Measurements from ENCODE around the gene FADS1.

Gene FADS1

GRCh38 chr11:61827571-61828378, 11.0 kb upstream of the FADS1 start, which contains the start of gene FADS2:
Gene FADS2 (plus strand): TSS chr11:61828300. CDS start chr11:61828391, 91 bp downstream.
- DNase-seq (ENCODE audit: low read depth in 2 of 2): peak in 1 of 2 donors; percentile 62

DNA sequence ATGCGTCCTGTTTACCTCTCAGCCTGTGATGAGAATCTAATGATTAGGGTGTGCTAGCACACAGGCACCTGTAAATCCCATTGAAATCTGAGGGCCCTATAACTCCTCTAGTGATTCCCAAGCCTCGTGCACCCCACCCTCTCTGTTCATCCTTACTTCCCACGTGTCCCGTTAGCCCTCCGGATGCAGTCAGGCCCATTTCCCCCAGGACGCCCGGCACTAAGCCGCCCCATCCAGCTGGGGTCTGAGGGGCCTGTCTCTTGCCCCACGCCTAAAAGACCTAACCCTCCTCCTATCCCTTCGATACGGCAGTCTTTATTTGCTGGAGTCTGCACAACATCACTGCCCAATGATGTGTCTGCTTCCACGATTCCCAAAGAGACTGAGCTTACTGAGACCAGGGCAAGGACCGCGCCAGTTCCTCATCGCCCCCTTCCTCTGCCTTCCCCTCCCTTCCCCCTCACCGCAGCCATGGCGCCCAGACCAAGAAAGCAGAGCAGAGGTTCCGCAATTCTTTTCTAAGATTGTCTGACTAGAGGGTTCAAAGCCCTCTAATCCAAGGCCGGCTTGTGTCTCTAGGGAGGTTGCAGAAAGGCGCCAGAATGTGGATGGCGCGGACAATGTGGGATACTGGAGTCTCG, 10.2 kb upstream of the FADS1 start:
- DNase-seq (ENCODE audit: low read depth in 2 of 2): no peak

DNA sequence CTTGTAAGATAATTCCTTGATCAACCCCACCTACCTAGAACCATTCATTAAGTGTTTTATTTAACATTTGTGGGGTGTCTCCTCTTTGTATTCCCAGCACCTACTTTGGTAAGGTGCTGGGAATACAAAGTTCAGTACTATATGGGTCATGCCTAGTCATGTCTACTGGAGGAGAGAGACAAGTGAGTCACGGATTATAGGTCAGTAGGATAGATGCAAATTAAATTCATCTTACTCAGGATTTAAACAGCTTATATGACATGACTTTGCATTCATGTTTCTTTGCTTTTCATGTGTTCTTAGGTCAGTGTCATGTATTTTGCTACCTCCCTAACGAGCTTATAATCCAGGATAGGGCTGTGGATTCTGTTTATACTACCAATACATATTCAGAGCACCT, 3.4 kb upstream of the FADS1 start:
- DNase-seq (ENCODE audit: low read depth in 2 of 2): no peak

- DNase-seq (ENCODE audit: low read depth in 2 of 2): no peak
These were observed 834 bp upstream of the FADS1 start for GRCh38 chr11:61817471-61818202.

DNA sequence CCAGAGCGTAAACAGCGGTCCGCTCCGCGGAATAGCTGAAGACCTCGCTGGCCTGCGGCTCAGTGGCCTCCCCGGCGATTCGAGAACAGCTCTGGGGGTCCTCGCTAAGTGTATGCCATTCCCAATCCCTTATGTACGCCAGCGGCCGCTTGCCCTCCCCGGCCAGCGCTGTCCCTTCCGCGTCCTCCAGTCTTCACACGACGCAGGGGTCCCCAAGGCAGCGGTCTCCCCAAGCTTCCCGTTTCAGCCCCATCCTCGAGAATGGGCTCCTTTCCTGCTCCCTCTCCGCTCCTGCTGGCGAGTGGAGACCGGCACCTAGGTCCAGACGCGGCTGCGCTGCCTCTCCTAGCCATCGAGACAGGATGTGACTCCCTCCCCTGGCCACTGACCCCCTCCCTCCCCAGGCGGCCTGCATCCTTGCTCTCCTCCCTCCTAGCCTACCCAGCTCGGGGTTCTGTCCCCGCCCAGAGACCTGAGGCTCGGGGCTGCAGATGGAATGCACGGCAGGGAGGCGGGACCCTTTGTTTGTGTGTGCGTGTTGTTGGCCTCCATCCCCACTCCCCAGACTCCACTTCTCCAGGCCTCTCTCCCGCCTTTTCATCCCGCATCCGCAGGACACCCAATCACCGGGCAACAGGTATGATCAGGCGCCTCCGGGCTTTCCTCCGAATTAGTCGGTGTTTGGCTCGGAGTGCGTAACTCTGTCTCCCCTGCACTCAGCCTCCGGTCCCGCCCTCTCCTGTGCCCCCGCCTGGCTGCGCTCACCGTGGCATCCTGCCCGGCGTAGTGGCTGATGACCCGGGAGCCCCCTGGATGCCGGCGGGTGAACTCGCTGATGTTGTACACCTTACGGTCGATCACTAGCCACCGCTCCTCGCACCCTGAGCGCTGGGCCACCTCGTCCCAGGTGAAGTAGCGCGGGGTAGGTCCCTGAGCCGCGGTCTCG, 740 bp downstream of the FADS1 start:
- no peak for DNase-seq (ENCODE audit: low read depth in 2 of 2)

DNA sequence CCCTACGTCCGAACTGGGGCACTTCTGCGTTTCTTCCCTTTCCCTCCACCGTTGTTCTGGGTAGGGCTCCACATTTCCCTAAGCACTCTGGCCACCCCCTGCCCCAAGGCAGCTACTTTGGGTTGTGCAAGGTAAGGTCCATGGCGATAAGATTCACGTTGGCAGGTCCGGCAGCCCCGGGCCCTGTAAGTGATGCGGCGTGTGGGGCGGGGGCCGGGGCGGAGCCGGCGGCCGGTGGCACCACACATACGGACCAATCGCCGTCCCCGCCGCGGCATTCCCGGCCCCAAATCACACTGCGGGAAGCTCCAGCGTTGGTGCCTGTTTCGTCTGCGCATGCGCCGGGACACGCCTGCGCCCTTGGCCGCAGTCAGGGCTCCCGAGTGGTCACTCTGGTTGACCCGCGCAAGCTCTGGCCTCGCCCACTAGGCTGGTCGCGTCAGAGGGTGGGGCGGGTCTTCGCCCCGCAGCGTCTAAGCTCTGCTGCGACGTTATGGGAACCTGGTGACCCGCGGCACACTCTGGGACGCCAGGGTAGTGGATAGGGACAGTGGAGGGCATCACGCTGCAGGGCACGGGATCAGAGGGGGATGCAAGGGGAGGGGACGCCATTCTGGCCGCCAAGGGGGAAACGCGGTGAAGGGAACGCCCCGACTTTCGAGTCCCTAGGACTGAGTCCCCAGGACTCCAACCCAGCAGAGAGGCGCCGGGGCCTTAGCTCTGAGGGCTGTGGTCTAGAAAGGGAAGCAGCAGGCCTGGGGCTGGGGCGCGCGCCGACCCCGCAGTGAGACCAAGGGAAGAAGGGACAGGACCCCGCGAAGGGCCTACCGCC, 1.6 kb downstream of the FADS1 start:
- no peak for DNase-seq (ENCODE audit: low read depth in 2 of 2)

GRCh38 chr11:61814247-61814957, 2.4 kb downstream of the FADS1 start:
- no peak for DNase-seq (ENCODE audit: low read depth in 2 of 2)

DNA sequence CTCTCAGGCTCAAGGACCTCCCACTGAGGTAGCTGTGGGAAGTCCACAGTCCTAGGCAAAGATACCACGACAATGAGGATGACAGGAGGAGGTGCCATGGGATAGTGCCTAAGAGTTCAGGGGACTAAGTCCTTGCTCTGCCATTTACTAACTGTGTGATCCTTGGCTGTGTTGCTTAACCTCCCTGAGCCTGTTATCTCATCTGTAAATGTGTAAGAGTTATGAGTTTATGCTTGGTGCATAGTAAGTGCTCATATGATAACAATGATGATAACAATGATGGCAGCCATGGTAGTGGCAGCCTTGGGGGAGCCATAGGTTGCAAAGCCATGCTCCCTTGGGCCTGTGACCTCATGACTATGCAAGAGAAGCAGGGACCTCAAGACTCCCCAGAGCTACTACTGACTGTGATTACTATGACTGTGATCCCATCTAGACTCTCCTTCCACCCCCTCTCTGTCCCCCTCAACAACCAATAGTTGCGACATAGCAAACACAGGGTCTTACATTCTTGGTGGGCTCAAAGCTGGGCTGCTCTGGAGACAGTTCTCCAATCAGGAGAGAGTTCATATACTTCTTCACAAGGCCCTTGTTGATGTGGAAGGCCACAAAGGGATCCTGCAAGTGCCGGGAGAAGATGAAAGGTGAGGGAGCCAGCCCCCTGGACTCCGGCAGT, 3.9 kb downstream of the FADS1 start:
- no peak for DNase-seq (ENCODE audit: low read depth in 2 of 2)

GRCh38 chr11:61811831-61812230, 5.0 kb downstream of the FADS1 start:
- no peak for DNase-seq (ENCODE audit: low read depth in 2 of 2)

DNA sequence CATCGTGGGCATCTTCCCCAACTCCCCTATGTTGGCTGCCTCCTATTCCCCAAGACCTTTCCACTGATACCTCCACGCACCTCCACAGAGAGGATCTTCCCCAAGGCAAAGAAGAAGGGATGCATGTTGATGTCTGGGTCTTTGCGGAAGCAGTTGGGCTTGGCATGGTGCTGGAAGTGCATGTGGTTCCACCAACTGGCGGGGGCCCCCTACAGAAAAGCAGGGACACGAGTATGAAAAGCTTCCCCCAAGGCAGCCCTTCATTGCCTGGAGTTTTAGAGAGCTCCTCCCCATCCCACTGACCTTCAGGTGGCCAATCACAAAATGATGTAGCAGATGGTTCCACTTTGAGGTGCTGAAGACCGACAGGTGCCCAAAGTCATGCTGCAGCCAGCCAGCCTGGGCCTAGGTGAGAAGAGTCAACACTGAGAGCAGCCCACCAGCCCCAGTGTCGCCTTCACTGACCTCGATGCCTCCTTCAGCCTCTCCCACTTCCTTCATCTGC, 6.1 kb downstream of the FADS1 start:
- no peak for DNase-seq (ENCODE audit: low read depth in 2 of 2)

DNA sequence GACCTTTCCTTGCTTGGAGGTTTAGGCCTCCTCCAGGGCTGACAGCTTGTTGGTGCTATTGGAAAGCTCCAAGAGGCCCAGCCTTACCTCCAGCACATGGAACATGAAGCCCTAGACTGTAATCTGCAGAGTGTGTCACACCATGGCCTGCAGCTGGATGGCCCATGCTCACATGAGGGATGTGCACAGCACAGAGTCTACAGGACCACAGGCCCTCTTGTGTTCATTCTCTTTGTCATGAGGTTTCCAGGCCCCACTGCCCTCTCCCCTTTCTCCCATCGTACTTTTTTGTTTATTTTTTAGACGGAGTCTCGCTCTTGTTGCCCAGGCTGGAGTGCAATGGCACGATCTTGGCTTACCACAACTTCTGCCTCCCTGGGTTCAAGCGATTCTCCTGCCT, 10.0 kb downstream of the FADS1 start:
- DNase-seq (ENCODE audit: low read depth in 2 of 2): no peak

DNA sequence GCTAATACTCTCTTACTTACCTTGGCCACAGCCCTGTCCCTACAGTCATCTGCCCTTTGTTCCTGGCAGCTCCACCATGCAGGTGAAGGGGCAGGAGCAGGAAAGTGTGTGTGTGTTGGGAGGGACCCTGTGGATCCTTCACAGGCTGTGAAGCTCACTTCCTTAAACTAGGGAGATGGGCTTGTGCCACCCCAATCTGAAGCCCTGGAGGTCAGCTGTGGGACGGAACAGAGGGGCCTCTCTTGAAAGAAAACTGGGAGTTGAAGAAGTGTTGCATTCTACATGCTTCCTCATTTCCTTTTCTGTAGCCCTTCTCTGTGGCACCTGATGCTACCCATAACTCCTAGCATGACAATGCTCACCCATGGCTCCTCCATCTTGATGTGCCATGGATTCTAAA, 11.7 kb downstream of the FADS1 start:
- no peak for DNase-seq (ENCODE audit: low read depth in 2 of 2)

DNA sequence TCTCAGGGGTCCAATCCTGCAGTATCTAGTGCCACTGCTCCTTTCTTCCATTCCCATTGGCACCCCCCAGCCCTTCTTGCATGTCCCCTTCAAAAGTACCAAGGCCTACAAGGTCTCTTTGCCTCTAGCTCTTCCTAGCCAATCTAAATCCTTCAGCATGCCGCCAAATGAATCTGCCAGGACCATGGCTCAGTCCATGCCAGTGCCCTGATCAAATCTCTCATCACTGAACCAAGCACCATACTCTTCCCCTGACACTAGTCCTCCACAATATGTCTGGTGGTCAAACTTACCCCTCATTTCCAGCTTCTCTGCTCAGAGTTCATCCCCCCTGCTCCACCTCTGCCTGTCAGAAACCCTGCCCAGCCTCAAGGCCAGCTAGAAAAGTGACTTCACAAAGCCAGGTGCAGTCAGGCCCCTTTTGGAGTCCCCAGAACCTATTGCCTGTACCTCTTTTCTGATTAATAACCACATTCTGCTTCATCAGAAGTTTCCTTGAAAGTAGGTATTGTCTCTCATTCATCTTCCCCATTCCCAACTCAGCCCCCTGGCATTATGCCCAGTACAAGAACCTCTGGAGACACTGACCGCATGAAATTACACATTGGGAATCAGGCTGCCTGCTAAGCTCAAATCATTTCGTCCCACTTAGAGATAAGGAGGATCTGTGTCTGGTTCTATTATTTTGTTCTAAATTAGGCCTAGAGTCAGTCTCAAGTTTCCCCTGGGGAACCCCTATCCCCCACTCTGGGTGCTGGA, 12.7 kb downstream of the FADS1 start:
- no peak for DNase-seq (ENCODE audit: low read depth in 2 of 2)

- no peak for DNase-seq (ENCODE audit: low read depth in 2 of 2)
These were observed 14.2 kb downstream of the FADS1 start for GRCh38 chr11:61802605-61803004.

- no peak for DNase-seq (ENCODE audit: low read depth in 2 of 2)
These were observed 16.2 kb downstream of the FADS1 start for GRCh38 chr11:61800331-61801281.

GRCh38 chr11:61799665-61800284, 17.0 kb downstream of the FADS1 start:
- DNase-seq (ENCODE audit: low read depth in 2 of 2): no peak
